ENCODE results near the gene CBLIF.
"Not testable (repeated sequence)": the region's sequence is repeated elsewhere in the genome, so short reads cannot be mapped to it uniquely, and the experiment has no call there.

The CBLIF gene

GRCh38 chr11:59845399-59845798 is at the start of gene CBLIF:
CBLIF (minus strand) TSS chr11:59845499; CDS start chr11:59845453, 46 bp downstream.
- H3K27ac Mint-ChIP-seq = no peak within 1 kb of the TSS
- H3K36me3 Mint-ChIP-seq = no peaks in the 10 kb centered on the region
- CTCF ChIA-PET = interaction anchor here (0.6 kb wide), 1 partner anchor 38 kb away, joined by 3 read pairs; no protein-coding TSS in a partner anchor
- no peaks in the 10 kb centered on the region for H3K4me1 Mint-ChIP-seq
- no peak within 1 kb of the TSS for H3K4me3 Mint-ChIP-seq
- peaks cover 11% of the 10 kb centered on the region for H3K27me3 Mint-ChIP-seq
- no peak for DNase-seq
- no peaks in the 10 kb centered on the region for H3K9me3 Mint-ChIP-seq

GRCh38 chr11:59894616-59895015 is 49.3 kb upstream of the CBLIF start:
- H3K27ac Mint-ChIP-seq = no peak overlapping the region
- peaks cover 10% of the 10 kb centered on the region for H3K9me3 Mint-ChIP-seq
- H3K4me1 Mint-ChIP-seq = no peaks in the 10 kb centered on the region
- H3K36me3 Mint-ChIP-seq = no peaks in the 10 kb centered on the region
- H3K27me3 Mint-ChIP-seq = no peaks in the 10 kb centered on the region
- no peak for DNase-seq
- CTCF ChIA-PET = no interaction called here
- no peak overlapping the region for H3K4me3 Mint-ChIP-seq

- H3K4me3 Mint-ChIP-seq = no peak overlapping the region
- H3K27me3 Mint-ChIP-seq = no peaks in the 10 kb centered on the region
- H3K36me3 Mint-ChIP-seq = no peaks in the 10 kb centered on the region
- no peak for DNase-seq
- no peak overlapping the region for H3K27ac Mint-ChIP-seq
- peaks cover 22% of the 10 kb centered on the region for H3K9me3 Mint-ChIP-seq
- no peaks in the 10 kb centered on the region for H3K4me1 Mint-ChIP-seq
- CTCF ChIA-PET = no interaction called here
Measured at GRCh38 chr11:59891781-59892181, 46.5 kb upstream of the CBLIF start.

GRCh38 chr11:59887156-59887555 is 41.9 kb upstream of the CBLIF start:
- CTCF ChIA-PET, H3K27me3 Mint-ChIP-seq, H3K36me3 Mint-ChIP-seq, H3K27ac Mint-ChIP-seq, DNase-seq, H3K4me3 Mint-ChIP-seq, H3K4me1 Mint-ChIP-seq: not testable (repeated sequence)
- H3K9me3 Mint-ChIP-seq = peaks cover 24% of the 10 kb centered on the region

GRCh38 chr11:59883597-59883996 is 38.3 kb upstream of the CBLIF start:
- H3K4me1 Mint-ChIP-seq = no peaks in the 10 kb centered on the region
- CTCF ChIA-PET = no interaction called here

GRCh38 chr11:59879567-59879966 is 34.3 kb upstream of the CBLIF start:
- no peak for DNase-seq
- CTCF ChIA-PET = no interaction called here
- no peaks in the 10 kb centered on the region for H3K36me3 Mint-ChIP-seq
- no peaks in the 10 kb centered on the region for H3K27me3 Mint-ChIP-seq
- H3K27ac Mint-ChIP-seq = no peak overlapping the region
- H3K4me3 Mint-ChIP-seq = no peak overlapping the region
- H3K4me1 Mint-ChIP-seq = no peaks in the 10 kb centered on the region
- no peaks in the 10 kb centered on the region for H3K9me3 Mint-ChIP-seq

More at GRCh38 chr11:59883597-59883996, 38.3 kb upstream of the CBLIF start:
- no peaks in the 10 kb centered on the region for H3K36me3 Mint-ChIP-seq
- H3K4me3 Mint-ChIP-seq = no peak overlapping the region
- H3K9me3 Mint-ChIP-seq = peaks cover 4% of the 10 kb centered on the region
- no peaks in the 10 kb centered on the region for H3K27me3 Mint-ChIP-seq
- DNase-seq = no peak
- no peak overlapping the region for H3K27ac Mint-ChIP-seq

GRCh38 chr11:59878575-59878974 is 33.3 kb upstream of the CBLIF start, which contains the start of gene OOSP3:
OOSP3 (plus strand) TSS chr11:59878782; CDS start chr11:59878809, 27 bp downstream.
- DNase-seq = no peak
- no peaks in the 10 kb centered on the region for H3K27me3 Mint-ChIP-seq
- no peaks in the 10 kb centered on the region for H3K36me3 Mint-ChIP-seq
- CTCF ChIA-PET = no interaction called here
- H3K27ac Mint-ChIP-seq = no peak within 1 kb of the TSS
- no peak within 1 kb of the TSS for H3K4me3 Mint-ChIP-seq
- H3K4me1 Mint-ChIP-seq = no peaks in the 10 kb centered on the region
- H3K9me3 Mint-ChIP-seq = no peaks in the 10 kb centered on the region

GRCh38 chr11:59877784-59878183 is 32.5 kb upstream of the CBLIF start:
- H3K4me3 Mint-ChIP-seq = no peak overlapping the region
- CTCF ChIA-PET = no interaction called here

GRCh38 chr11:59877325-59877724 is 32.0 kb upstream of the CBLIF start:
- Mint-ChIP-seq H3K27me3 (no peaks in the 10 kb centered on the region), H3K4me1 (no peaks in the 10 kb centered on the region), H3K36me3 (no peaks in the 10 kb centered on the region), H3K27ac (no peak overlapping the region), H3K4me3 (no peak overlapping the region), H3K9me3 (no peaks in the 10 kb centered on the region)
- CTCF ChIA-PET = no interaction called here
- no peak for DNase-seq

More at GRCh38 chr11:59877784-59878183, 32.5 kb upstream of the CBLIF start:
- Mint-ChIP-seq H3K4me1 (no peaks in the 10 kb centered on the region), H3K36me3 (no peaks in the 10 kb centered on the region), H3K27ac (no peak overlapping the region), H3K27me3 (no peaks in the 10 kb centered on the region), H3K9me3 (no peaks in the 10 kb centered on the region)
- DNase-seq = no peak

GRCh38 chr11:59875856-59876519 is 30.7 kb upstream of the CBLIF start:
- Mint-ChIP-seq H3K4me3 (no peak overlapping the region), H3K27me3 (no peaks in the 10 kb centered on the region), H3K36me3 (no peaks in the 10 kb centered on the region), H3K4me1 (no peaks in the 10 kb centered on the region), H3K27ac (no peak overlapping the region), H3K9me3 (no peaks in the 10 kb centered on the region)
- CTCF ChIA-PET = interaction anchor here (0.5 kb wide), 1 partner anchor 13 kb away, joined by 3 read pairs; no protein-coding TSS in a partner anchor
- DNase-seq = no peak

GRCh38 chr11:59872076-59872475 is 26.8 kb upstream of the CBLIF start:
- no peaks in the 10 kb centered on the region for H3K27me3 Mint-ChIP-seq
- H3K36me3 Mint-ChIP-seq = no peaks in the 10 kb centered on the region
- H3K4me3 Mint-ChIP-seq = no peak overlapping the region
- no peaks in the 10 kb centered on the region for H3K9me3 Mint-ChIP-seq
- H3K4me1 Mint-ChIP-seq = no peaks in the 10 kb centered on the region
- CTCF ChIA-PET = no interaction called here
- no peak overlapping the region for H3K27ac Mint-ChIP-seq
- DNase-seq = no peak

GRCh38 chr11:59867946-59868345 is 22.6 kb upstream of the CBLIF start:
- no peaks in the 10 kb centered on the region for H3K36me3 Mint-ChIP-seq
- no peak for DNase-seq

GRCh38 chr11:59866836-59867235 is 21.5 kb upstream of the CBLIF start:
- Mint-ChIP-seq H3K36me3 (no peaks in the 10 kb centered on the region), H3K4me1 (no peaks in the 10 kb centered on the region), H3K9me3 (no peaks in the 10 kb centered on the region), H3K27ac (no peak overlapping the region), H3K27me3 (peaks cover 10% of the 10 kb centered on the region), H3K4me3 (no peak overlapping the region)
- CTCF ChIA-PET = no interaction called here
- no peak for DNase-seq

More at GRCh38 chr11:59867946-59868345, 22.6 kb upstream of the CBLIF start:
- CTCF ChIA-PET = interaction anchor here (0.6 kb wide), 1 partner anchor 321 kb away, joined by 3 read pairs; no protein-coding TSS in a partner anchor
- no peaks in the 10 kb centered on the region for H3K9me3 Mint-ChIP-seq
- peaks cover 5% of the 10 kb centered on the region for H3K27me3 Mint-ChIP-seq
- H3K4me1 Mint-ChIP-seq = no peaks in the 10 kb centered on the region
- no peak overlapping the region for H3K27ac Mint-ChIP-seq
- no peak overlapping the region for H3K4me3 Mint-ChIP-seq

GRCh38 chr11:59866397-59866796 is 21.1 kb upstream of the CBLIF start, which contains the start of gene TCN1:
TCN1 (minus strand) TSS chr11:59866487; CDS start chr11:59866470, 17 bp downstream.
- Mint-ChIP-seq H3K4me3 (no peak within 1 kb of the TSS), H3K36me3 (no peaks in the 10 kb centered on the region), H3K9me3 (no peaks in the 10 kb centered on the region), H3K27me3 (peaks cover 10% of the 10 kb centered on the region), H3K4me1 (no peaks in the 10 kb centered on the region), H3K27ac (no peak within 1 kb of the TSS)
- no peak for DNase-seq
- CTCF ChIA-PET = no interaction called here

- Mint-ChIP-seq H3K9me3 (no peaks in the 10 kb centered on the region), H3K27ac (no peak overlapping the region), H3K27me3 (peaks cover 10% of the 10 kb centered on the region), H3K36me3 (peaks cover 1% of the 10 kb centered on the region), H3K4me1 (no peaks in the 10 kb centered on the region), H3K4me3 (no peak overlapping the region)
- CTCF ChIA-PET = no interaction called here
- DNase-seq = no peak
Measured at GRCh38 chr11:59865031-59865430, 19.7 kb upstream of the CBLIF start.
